Panc1 (cell line): Measurements from ENCODE around the gene MGAT4A. TPM values are rescaled to one million over a fixed set of nuclear protein-coding genes. Genes with fewer than 3 reads are reported as not detected.

ENCODE experiments used
- ATAC-seq: fragments of 200-7000 bp; cut with Tn5 transposase; 2 replicates; pipeline ENCODE4 v1.9.1; 2020; ENCODE audit warnings: mild to moderate bottlenecking, moderate library complexity
- BruUV-seq: library from RNA; stranded (reverse); fragments of 400-500 nt; replicated peaks from 2 replicates; lab custom pipeline; 2021; lab: Mats Ljungman, UMichigan
- CTCF ChIA-PET: fragments of 300-600 bp; sonication (Branson Sonifier 250); formaldehyde crosslinking; loops from one replicate; lab custom pipeline; 2022; ENCODE audit warnings: antibody characterized with exemption; lab: Charles Lee
- POLR2A ChIA-PET: fragments of 300-600 bp; sonication (Branson Sonifier 250); formaldehyde crosslinking; loops from one replicate; lab custom pipeline; 2022; ENCODE audit warnings: antibody characterized with exemption; lab: Charles Lee
- DNase-seq: peaks from one replicate; pipeline ENCODE4 v3.0.0-alpha.2; 2010; ENCODE audit warnings: low read depth, low spot score
- H3K27ac ChIP-seq: 2 replicates; pipeline ENCODE4 v1.5.1; 2011; ENCODE audit warnings: mild to moderate bottlenecking, low read length, inconsistent platforms
- H3K27me3 ChIP-seq: fragments of 200-500 bp; sonication (Bioruptor generic); 2 replicates; pipeline ENCODE4 v1.6.0; 2014; ENCODE audit warnings: low read length, inconsistent platforms; ENCODE audit not compliant: control insufficient read depth, insufficient read depth
- H3K36me3 ChIP-seq: fragments of 200-500 bp; sonication (Bioruptor generic); 2 replicates; pipeline ENCODE4 v1.5.1; 2014; ENCODE audit warnings: inconsistent platforms, mild to moderate bottlenecking, low read length, moderate library complexity; ENCODE audit not compliant: control insufficient read depth, insufficient read depth
- H3K4me1 ChIP-seq: 2 replicates; pipeline ENCODE4 v1.5.1; 2011; ENCODE audit warnings: inconsistent platforms, mild to moderate bottlenecking, low read length, moderate library complexity; ENCODE audit not compliant: control insufficient read depth, insufficient read depth
- H3K4me3 ChIP-seq, 2 experiments: 2 replicates each; pipeline ENCODE4 v1.5.1; 2011 to 2012; ENCODE audit warnings: low read depth in 2 of 2, low read length in 2 of 2, mild to moderate bottlenecking in 2 of 2, inconsistent platforms in 1 of 2, moderate library complexity in 1 of 2
- H3K9me3 ChIP-seq: fragments of 200-500 bp; sonication (Bioruptor generic); 2 replicates; pipeline ENCODE4 v1.5.1; 2014; ENCODE audit warnings: low read depth, mild to moderate bottlenecking, inconsistent platforms, low read length, moderate library complexity; ENCODE audit not compliant: control insufficient read depth, insufficient read depth
- CTCF ChIP-seq: fragments of 450-650 bp; IDR thresholded peaks from 2 replicates; pipeline ENCODE4 v1.5.1; 2017; ENCODE audit warnings: mild to moderate bottlenecking
- POLR2AphosphoS5 ChIP-seq: IDR thresholded peaks from 2 replicates; pipeline ENCODE4 v1.6.1; 2012; ENCODE audit warnings: mild to moderate bottlenecking, low read depth, low read length, moderate library complexity
- REST ChIP-seq, 2 experiments: IDR thresholded peaks; 2 replicates each; pipeline ENCODE4 v1.6.1; 2011 to 2012; ENCODE audit warnings: low read depth in 2 of 2, control low read depth in 1 of 2, low read length in 1 of 2, mild to moderate bottlenecking in 1 of 2, moderate library complexity in 1 of 2; ENCODE audit not compliant: insufficient read depth in 1 of 2
- SIN3A ChIP-seq: IDR thresholded peaks from 2 replicates; pipeline ENCODE4 v1.6.1; 2012; ENCODE audit warnings: low read depth, mild to moderate bottlenecking, low read length, moderate library complexity, borderline replicate concordance; ENCODE audit not compliant: insufficient read depth
- TCF7L2 ChIP-seq: IDR thresholded peaks from 2 replicates; pipeline ENCODE4 v1.6.1; 2011; ENCODE audit warnings: mild to moderate bottlenecking, low read depth, low read length, inconsistent platforms
- in situ Hi-C: cut with HindIII; loops from 2 replicates; pipeline ENCODE4 v1.10.0; 2016; ENCODE audit warnings: low sequenced_read_pairs, low pct_unique_long_range_greater_than_20kb
- intact Hi-C: fragments of 100-400 bp; cut with micrococcal nuclease; formaldehyde crosslinking; loops from one replicate; pipeline ENCODE4 v1.10.0; 2022; ENCODE audit not compliant: unreplicated experiment
- total RNA-seq: library from RNA; stranded (reverse); gene quantifications from one replicate; pipeline ENCODE4 v1.2.1, GENCODE V29; 2021; ENCODE audit not compliant: unreplicated experiment

Gene MGAT4A
- total RNA-seq, 1 experiment from 2014 or later, result 4.4 TPM

- ATAC-seq (no peak), DNase-seq (no peak)
- BruUV-seq, result no TSS peak
- CTCF ChIA-PET, result no interaction called here
- POLR2A ChIA-PET, result interaction anchor here (0.6 kb wide), 1 partner anchor 694 kb away, joined by 3 read pairs; no protein-coding TSS in a partner anchor
- H3K27ac ChIP-seq, result no peak overlapping the region
- intact Hi-C loops (no loop called here), in situ Hi-C loops (no loop called here)
- H3K36me3 ChIP-seq, result no peaks in the 10 kb centered on the region
- H3K4me1 ChIP-seq, result peaks cover 4% of the 10 kb centered on the region
- H3K4me3 ChIP-seq, result no peak overlapping the region
- H3K9me3 ChIP-seq, result no peaks in the 10 kb centered on the region
- H3K27me3 ChIP-seq, result peaks cover 19% of the 10 kb centered on the region
- TF ChIP-seq SIN3A, result no peak
- TF ChIP-seq TCF7L2, result no peak
- TF ChIP-seq CTCF, result no peak
- no peak for TF ChIP-seq REST (IDR thresholded peaks at IDR 0.05; ENCODE audit: insufficient read depth in 1 of 2, low read depth in 2 of 2, low read length in 1 of 2)
- no peak for TF ChIP-seq POLR2AphosphoS5
Observed at GRCh38 chr2:98726735-98727368, 4.1 kb downstream of the MGAT4A start.

DNA sequence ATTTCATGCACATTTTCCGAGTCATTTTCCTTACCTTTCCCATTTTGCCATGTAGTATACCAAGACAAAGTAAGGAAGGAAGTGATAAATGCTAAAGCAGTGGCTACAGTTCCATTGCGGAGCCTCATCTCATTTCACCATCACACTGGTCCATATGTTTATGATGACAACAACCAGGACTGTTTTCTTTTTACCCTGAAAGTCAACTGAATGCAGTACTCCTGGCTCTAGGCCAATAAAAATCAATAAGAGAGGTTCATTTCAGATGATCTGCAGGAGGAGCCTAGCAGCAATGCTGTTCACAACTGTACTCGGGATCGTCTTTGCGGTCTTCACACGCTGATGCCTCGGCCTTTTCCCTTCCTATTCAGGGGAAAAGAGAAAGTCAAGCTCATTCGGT lies 4.7 kb downstream of the MGAT4A start:
- Histone ChIP-seq H3K4me3 (no peak overlapping the region), H3K9me3 (no peaks in the 10 kb centered on the region), H3K4me1 (peaks cover 4% of the 10 kb centered on the region), H3K27ac (no peak overlapping the region), H3K27me3 (peaks cover 16% of the 10 kb centered on the region), H3K36me3 (no peaks in the 10 kb centered on the region)
- in situ Hi-C loops (no loop called here), intact Hi-C loops (no loop called here)
- ChIA-PET CTCF (no interaction called here), POLR2A (interaction anchor here (0.6 kb wide), 1 partner anchor 695 kb away, joined by 3 read pairs; no protein-coding TSS in a partner anchor)
- BruUV-seq, result no TSS peak
- DNase-seq (no peak), ATAC-seq (no peak)
- TF ChIP-seq CTCF (no peak), TCF7L2 (no peak), REST (IDR thresholded peaks at IDR 0.05; ENCODE audit: insufficient read depth in 1 of 2, low read depth in 2 of 2, low read length in 1 of 2) (no peak), POLR2AphosphoS5 (no peak), SIN3A (no peak)
